Hepatocyte (in vitro differentiated cells): ENCODE results near the gene SEPTIN10. TPM values are rescaled to one million over a fixed set of nuclear protein-coding genes. Genes with fewer than 3 reads are reported as not detected.

Experiments
- DNase-seq: peaks from one replicate; pipeline ENCODE4 v3.0.0-alpha.2; 2016; ENCODE audit warnings: low spot score
- H2AFZ ChIP-seq: fragments of 200-600 bp; sonication (generic); 2 replicates; pipeline ENCODE4 v1.6.0; 2016; ENCODE audit warnings: antibody characterized with exemption, mild to moderate bottlenecking
- H3K27ac ChIP-seq: fragments of 200-600 bp; sonication (generic); 2 replicates; pipeline ENCODE4 v1.5.1; 2016; ENCODE audit warnings: mild to moderate bottlenecking
- H3K27me3 ChIP-seq: fragments of 200-600 bp; sonication (generic); 2 replicates; pipeline ENCODE4 v1.6.1; 2016
- H3K36me3 ChIP-seq: fragments of 200-600 bp; sonication (generic); replicated peaks from 2 replicates; pipeline ENCODE4 v1.5.1; 2016; ENCODE audit warnings: low read depth; ENCODE audit not compliant: insufficient read depth
- H3K4me1 ChIP-seq: fragments of 200-600 bp; sonication (generic); 2 replicates; pipeline ENCODE4 v1.5.1; 2016; ENCODE audit warnings: mild to moderate bottlenecking, moderate library complexity; ENCODE audit not compliant: insufficient read depth
- H3K4me2 ChIP-seq: fragments of 200-600 bp; sonication (generic); 2 replicates; pipeline ENCODE4 v1.6.0; 2016
- H3K4me3 ChIP-seq: fragments of 200-600 bp; sonication (generic); 2 replicates; pipeline ENCODE4 v1.5.1; 2016; ENCODE audit warnings: mild to moderate bottlenecking
- H3K79me2 ChIP-seq: fragments of 200-600 bp; sonication (generic); 2 replicates; pipeline ENCODE4 v1.6.0; 2017; ENCODE audit warnings: mild to moderate bottlenecking
- H3K9me2 ChIP-seq: fragments of 200-600 bp; sonication (generic); replicated peaks from 2 replicates; pipeline ENCODE4 v1.6.0; 2017; ENCODE audit warnings: mild to moderate bottlenecking; ENCODE audit not compliant: insufficient read depth
- H3K9me3 ChIP-seq: fragments of 200-600 bp; sonication (generic); 2 replicates; pipeline ENCODE4 v1.5.1; 2016; ENCODE audit warnings: low read depth, mild to moderate bottlenecking
- H4K20me1 ChIP-seq: fragments of 200-600 bp; sonication (generic); 2 replicates; pipeline ENCODE4 v1.6.0; 2016; ENCODE audit warnings: mild to moderate bottlenecking; ENCODE audit not compliant: insufficient read depth, poor library complexity, severe bottlenecking
- CTCF ChIP-seq: fragments of 200-600 bp; sonication (generic); IDR thresholded peaks from 2 replicates; pipeline ENCODE4 v1.5.1; 2016; ENCODE audit warnings: antibody characterized with exemption, mild to moderate bottlenecking; ENCODE audit not compliant: poor library complexity
- EZH2 ChIP-seq: fragments of 200-600 bp; sonication (generic); IDR thresholded peaks from 2 replicates; pipeline ENCODE4 v1.6.1; 2016; ENCODE audit warnings: antibody characterized with exemption, mild to moderate bottlenecking, borderline replicate concordance
- EZH2phosphoT487 ChIP-seq: fragments of 200-600 bp; sonication (generic); IDR thresholded peaks from one replicate; pipeline ENCODE4 v1.6.1; 2018; ENCODE audit warnings: antibody characterized with exemption, mild to moderate bottlenecking, low read depth, moderate library complexity; ENCODE audit not compliant: unreplicated experiment, severe bottlenecking
- WGBS: methylation state at CpG from one replicate; pipeline ENCODE4 v1.1.6; 2016; ENCODE audit warnings: low lambda C conversion rate; ENCODE audit errors: missing lambda C conversion rate; 5-methylcytosine and 5-hydroxymethylcytosine counted together
- polyA plus RNA-seq: library from polyadenylated mRNA; unstranded; fragments of >200 nt; fragmentation: Nextera tagmentation; extraction: Ambion mirVana; gene quantifications from 2 replicates; pipeline ENCODE4 v1.2.1, GENCODE V29; 2016
- total RNA-seq: library from RNA; depleted of rRNA; stranded (reverse); fragments of >200 nt; gene quantifications from 2 replicates; pipeline ENCODE4 v1.2.3, GENCODE V29; 2014

The SEPTIN10 gene
- total and polyA plus RNA-seq, 2 experiments from 2014 or later, result 38.7 to 58.7 TPM

- TF ChIP-seq EZH2, result no peak
- no peak for TF ChIP-seq EZH2phosphoT487
- no peak for TF ChIP-seq CTCF
These were observed 25.0 kb upstream of the SEPTIN10 start for GRCh38 chr2:109638795-109639194.

DNA sequence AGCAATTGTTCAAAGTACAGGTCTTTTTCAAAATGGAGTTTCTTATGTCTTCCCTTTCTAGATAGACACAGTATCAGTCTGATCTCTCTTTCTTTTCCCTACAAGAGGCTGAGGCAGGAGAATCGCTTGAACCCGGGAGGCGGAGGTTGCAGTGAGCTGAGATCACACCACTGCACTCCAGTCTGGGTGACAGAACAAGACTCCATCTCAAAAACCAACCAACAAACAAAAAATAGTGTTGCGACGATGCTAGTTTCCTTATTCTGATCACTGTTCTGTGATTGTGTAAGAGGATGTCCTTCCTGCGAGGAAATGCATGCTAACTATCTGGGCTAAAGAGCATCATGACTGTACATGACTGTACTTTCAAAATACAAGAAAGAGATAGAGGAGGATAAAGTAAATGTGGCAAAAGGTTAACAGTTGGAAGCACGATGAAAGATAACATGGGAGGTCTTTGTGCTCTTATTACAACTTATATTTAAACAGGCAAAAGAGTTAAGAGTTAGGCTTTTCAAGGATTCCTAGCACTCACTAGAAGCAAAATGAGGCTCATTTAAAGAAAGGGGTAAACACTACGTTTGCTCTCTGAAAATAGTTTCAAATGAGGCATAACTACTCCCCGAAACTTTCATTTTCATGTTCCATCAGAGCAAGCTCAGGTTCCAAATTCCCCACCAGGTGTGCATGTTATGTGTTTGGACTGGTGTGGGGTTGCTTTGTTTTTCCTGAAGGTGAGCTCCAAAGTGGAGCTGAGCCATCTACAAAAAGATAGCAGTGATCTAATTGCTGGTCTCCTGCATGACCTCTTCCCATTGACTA lies 24.2 kb upstream of the SEPTIN10 start:
- no peaks in the 10 kb centered on the region for H3K4me1 ChIP-seq
- H3K9me3 ChIP-seq, result no peaks in the 10 kb centered on the region
- no peaks in the 10 kb centered on the region for H4K20me1 ChIP-seq
- no peak overlapping the region for H2AFZ ChIP-seq
- no peaks in the 10 kb centered on the region for H3K79me2 ChIP-seq
- no peaks in the 10 kb centered on the region for H3K36me3 ChIP-seq
- no peak for TF ChIP-seq EZH2phosphoT487
- TF ChIP-seq CTCF, result no peak
- TF ChIP-seq EZH2, result no peak
- no peak overlapping the region for H3K27ac ChIP-seq
- no peak for DNase-seq
- no peak overlapping the region for H3K4me3 ChIP-seq
- 76% methylated on average over 9 of the region's 9 CpGs for WGBS
- no peaks in the 10 kb centered on the region for H3K27me3 ChIP-seq
- no peak overlapping the region for H3K4me2 ChIP-seq
- H3K9me2 ChIP-seq, result no peaks in the 10 kb centered on the region

More at GRCh38 chr2:109638795-109639194, 25.0 kb upstream of the SEPTIN10 start:
- no peaks in the 10 kb centered on the region for H3K9me2 ChIP-seq
- WGBS, result 74% methylated on average over 3 of the region's 3 CpGs
- H3K79me2 ChIP-seq, result no peaks in the 10 kb centered on the region
- no peaks in the 10 kb centered on the region for H3K36me3 ChIP-seq
- H4K20me1 ChIP-seq, result no peaks in the 10 kb centered on the region
- H3K4me3 ChIP-seq, result no peak overlapping the region
- no peaks in the 10 kb centered on the region for H3K27me3 ChIP-seq
- H3K27ac ChIP-seq, result no peak overlapping the region
- DNase-seq, result no peak
- H3K4me2 ChIP-seq, result no peak overlapping the region
- no peaks in the 10 kb centered on the region for H3K9me3 ChIP-seq
- H3K4me1 ChIP-seq, result peaks cover 7% of the 10 kb centered on the region
- H2AFZ ChIP-seq, result no peak overlapping the region

- 95% methylated on average over 1 of the region's 1 CpG for WGBS
- Histone ChIP-seq H3K27ac (no peak overlapping the region), H3K9me3 (no peaks in the 10 kb centered on the region), H4K20me1 (no peaks in the 10 kb centered on the region), H3K36me3 (no peaks in the 10 kb centered on the region), H3K9me2 (no peaks in the 10 kb centered on the region), H3K79me2 (no peaks in the 10 kb centered on the region), H3K4me3 (no peak overlapping the region), H3K27me3 (no peaks in the 10 kb centered on the region), H3K4me1 (no peaks in the 10 kb centered on the region), H2AFZ (no peak overlapping the region), H3K4me2 (no peak overlapping the region)
- no peak for DNase-seq
- TF ChIP-seq EZH2 (no peak), CTCF (no peak), EZH2phosphoT487 (no peak)
These were observed 22.6 kb upstream of the SEPTIN10 start for GRCh38 chr2:109636317-109636716.
